Hematopoietic multipotent progenitor cell treated with erythropoietin and hydrocortisone succinate and interleukin-3 and kit ligand, for 15 days (in vitro differentiated cells): ENCODE measurements around the gene BRICD5.
"Not testable (repeated sequence)": the region's sequence is repeated elsewhere in the genome, so short reads cannot be mapped to it uniquely, and the experiment has no call there.

Experiments
- DNase-seq: peaks from one replicate; pipeline ENCODE4 v3.0.0-alpha.2; 2015; ENCODE audit warnings: low spot score

Gene BRICD5

DNA sequence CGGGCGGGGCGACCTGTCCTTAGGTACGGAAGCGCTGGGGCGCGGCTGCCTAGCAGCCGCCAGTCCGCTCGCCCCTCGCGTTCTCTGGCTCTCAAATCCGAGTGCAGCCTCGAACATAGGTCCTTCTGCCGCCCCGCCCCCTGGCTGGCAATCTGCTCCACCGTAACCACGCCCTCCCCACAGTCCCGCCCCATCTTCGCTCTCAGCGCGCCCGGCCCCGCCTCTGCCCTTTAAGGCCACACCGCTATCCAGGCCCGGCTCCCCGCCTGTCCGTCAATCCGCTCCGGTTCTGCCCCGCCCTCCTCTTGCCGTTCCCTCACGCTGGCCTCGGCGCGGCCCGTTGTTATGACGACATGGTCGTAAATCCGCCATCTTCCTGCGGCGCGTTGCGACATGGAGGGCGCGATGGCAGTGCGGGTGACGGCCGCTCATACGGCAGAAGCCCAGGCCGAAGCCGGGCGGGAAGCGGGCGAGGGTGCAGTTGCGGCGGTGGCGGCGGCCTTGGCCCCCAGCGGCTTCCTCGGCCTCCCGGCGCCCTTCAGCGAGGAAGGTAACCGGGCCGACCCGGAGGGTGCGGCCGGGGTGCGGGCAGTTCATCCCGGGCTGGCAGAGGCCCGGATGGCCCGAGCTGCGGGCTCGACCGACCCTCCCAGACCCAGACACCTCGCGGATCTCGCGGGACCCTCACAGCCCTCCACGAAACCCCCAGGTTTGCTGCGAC lies 12.7 kb upstream of the BRICD5 start, which contains the start of gene E4F1:
TSS of gene E4F1 (plus strand) at position 371 of the 721 bp plus-strand sequence. CDS start at position 394, 23 bp downstream.
- peak; percentile 100 for DNase-seq

DNA sequence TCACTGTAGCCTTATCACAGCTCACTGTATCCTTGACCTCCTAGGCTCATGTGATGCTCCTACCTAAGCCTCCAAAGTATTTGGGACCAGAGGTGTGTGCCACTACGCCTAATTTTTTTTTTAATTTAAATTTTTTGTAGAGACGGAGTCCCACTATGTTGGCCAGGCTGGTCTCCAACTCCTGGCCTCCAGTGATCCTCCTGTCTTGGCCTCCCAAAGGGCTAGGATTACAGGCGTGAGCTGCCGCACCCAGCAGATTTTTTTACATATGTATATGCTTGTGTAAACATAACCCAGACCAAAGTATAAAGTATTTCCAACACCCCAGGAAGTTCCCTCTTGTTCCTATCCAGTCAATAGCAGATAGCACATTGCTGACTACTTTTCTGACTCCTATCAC lies 5.7 kb upstream of the BRICD5 start:
- no peak for DNase-seq

DNA sequence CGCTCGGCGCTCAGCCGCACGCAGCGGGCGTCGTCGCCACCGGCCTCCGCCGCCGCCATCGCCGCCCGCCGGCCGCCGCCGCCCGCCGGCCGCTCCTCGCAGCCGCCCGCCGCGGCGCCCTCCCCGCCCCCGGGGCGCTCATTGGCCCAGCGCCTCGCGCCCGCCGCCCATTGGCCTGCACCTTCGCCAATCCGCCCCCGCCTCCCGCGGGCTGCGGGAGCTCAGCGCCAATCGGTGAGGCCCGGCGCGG lies 4.0 kb upstream of the BRICD5 start, which contains the start of gene PGP:
TSS of gene PGP (minus strand) at position 122 of the 250 bp plus-strand sequence. CDS start at position 59, 63 bp downstream.
- DNase-seq = no peak

DNA sequence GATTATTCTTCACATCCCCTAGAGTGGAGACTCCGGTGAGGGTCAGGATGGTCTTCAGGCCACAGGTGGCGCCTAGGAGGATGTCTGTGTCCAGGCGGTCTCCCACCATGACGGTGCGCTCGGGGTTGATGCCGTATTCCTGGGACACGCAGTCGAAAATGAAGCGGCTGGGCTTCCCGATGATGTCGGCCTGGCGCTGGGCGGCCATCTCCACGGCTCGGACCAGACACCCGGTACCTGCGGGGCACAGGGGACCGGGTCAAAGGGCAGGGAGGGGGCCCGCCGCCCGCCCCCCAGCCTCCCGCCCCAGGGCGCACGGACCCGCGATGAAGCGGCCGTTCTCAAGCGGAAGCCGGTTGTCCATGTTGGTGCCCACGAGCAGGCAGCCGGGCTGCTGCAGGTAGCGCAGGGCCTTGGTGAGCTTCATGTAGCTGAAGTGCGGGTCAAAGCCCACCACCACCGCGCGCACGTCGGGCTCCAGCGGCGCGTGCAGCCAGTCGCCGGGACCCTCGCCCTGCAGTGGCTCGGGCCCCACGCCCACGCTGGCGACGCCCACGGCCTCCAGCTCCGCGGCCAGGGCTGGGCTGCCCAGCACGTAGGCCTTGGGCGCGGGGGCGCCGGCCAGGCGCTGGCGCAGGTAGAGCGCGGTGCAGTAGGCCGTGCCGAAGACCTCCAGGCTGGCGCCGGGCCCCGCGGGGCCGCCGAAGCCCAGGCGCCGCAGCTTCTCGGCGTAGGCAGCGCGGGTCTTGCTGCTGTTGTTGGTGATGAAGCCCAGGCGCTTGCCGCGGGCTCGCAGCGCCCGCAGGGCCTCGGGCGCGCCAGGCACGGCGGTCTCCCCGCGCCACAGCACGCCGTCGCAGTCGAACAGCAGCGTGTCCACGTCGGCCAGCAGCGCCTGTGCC lies 3.4 kb upstream of the BRICD5 start:
- no peak for DNase-seq

DNA sequence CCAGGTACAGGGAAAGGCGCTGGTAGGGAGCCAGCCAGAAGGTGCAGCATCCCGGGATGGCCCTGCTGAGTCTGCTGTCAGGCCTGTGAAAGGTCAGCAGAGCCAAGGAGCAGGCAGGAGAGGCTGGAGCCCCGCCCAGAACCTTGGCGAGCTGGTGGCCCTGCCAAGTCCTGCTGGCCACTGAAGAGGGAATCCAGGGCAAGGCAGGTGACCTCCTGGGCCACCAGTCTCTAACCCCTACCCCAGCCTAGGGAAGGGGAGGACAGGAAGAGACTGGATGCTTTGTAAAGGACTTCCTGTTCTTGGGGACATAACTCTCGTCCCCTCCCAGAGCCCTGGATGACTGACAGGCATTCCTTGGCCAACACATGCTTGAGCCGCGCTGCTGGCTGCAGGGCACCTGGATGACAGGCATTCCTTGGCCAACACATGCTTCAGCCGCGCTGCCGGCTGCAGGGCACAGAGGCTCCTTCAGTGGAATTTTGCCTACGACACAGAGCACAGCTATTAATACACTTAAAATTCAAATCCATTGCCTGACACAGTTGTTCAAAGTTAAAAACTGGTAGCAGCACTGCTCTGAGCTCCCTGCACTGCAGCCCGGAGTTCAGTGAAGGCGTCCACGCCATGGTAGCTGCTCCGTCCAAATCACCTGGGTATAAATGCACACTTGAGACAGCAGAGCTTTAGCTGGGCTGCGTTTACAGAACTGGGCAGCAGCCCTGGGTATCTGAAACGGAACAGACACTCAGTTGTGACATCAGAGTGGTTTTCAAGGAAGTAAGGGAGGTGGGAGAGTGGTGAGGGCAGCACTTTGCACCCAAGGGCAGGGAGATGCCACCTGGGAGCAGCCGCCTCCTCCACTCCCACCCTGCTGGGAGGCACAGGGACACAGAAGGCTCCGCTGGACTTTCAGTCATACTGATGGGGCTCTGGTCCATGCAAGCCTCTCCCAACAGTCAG lies 2.0 kb upstream of the BRICD5 start:
- no peak for DNase-seq

DNA sequence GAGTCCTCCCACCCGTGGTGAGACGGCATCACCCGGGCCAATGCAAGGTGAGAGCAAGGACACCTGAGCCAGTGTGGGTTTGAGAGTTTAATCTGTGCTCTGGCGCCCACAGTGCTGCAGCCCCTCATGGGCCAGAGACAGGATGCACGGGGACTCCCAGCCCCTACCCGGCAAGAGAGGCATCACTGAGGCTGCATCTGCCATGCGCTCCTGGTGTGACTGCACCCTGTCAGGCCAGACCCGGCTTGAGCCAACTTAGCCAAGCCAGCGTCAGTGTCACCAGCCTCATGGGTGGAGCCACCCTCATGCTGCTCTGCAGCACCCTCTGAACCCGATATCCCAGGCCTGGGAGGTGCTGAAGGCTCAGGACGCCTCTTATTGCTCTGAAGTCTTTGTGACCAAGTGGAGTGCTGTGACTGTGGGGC lies 1.3 kb upstream of the BRICD5 start:
- DNase-seq = peak; percentile 12

DNA sequence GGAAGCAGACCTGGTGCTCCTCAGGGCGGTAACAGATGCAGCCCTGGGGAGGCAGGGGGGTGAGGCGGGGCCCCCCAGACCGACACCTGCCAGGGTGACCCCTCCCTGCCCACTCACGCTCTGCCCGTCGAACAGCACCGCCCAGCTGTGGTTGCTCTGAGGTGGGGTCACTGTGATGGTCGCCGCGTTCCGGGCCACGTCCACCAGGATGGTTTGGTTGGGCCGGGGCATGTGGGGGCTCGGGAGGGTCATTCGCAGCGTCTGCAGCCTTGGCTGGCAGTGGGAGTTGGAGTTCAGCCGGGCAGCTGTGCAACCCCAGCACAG lies 692 bp downstream of the BRICD5 start:
- no peak for DNase-seq

DNA sequence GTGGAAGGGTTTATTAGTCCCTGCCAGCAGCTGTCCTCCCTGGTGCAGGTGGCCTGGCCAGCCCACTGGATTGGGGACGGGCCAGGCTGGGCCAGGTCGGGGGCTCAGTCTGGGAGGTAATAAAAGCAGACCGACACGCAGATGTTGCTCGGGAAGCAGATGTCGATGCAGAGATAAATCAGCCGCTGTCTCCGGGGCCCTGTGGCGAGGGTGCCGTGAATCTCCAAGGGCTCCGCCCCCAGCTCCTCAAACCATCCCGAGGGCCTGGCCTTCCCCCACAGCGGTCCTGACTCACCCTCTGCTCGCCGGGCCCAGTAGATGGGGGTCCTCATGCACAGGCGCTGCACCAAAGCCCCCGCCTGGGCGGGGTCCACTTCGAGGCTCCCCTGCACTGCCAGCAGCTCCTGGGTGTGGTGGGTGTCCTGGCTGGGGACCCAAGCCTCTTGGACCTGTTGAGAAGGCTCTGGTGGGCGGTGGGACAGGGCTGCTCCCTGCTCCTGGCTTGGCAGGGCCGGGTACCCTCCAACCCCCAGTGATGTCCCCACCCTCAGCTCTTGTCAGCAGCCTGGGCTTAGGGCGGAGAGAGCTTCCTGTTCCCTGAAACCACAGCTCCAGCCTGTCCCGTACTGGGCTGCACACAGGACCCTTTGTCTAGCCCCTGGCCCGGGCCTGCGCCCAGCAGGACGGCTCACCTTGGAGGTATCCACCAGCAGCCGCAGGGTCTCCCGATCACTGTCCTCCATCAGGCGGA lies 1.2 kb downstream of the BRICD5 start:
- DNase-seq = no peak

DNA sequence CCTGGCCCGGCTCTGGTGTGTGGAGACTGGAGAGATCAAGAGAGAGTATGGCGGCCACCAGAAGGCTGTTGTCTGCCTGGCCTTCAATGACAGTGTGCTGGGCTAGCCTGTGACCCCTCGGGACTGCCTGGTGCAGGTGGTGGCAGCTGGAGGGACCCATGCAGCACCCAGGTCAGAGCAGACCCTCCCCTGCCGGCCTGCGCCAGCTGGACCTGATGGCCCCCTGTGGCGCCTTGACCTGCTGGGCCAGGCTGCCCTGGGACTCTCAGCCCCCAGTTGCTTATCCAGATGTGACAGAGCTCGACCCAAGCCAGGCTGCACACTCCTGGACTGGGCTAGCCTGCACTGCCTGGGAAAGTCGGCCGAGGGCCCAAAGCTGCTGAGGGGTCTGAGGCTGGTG lies 1.9 kb downstream of the BRICD5 start:
- no peak for DNase-seq

DNA sequence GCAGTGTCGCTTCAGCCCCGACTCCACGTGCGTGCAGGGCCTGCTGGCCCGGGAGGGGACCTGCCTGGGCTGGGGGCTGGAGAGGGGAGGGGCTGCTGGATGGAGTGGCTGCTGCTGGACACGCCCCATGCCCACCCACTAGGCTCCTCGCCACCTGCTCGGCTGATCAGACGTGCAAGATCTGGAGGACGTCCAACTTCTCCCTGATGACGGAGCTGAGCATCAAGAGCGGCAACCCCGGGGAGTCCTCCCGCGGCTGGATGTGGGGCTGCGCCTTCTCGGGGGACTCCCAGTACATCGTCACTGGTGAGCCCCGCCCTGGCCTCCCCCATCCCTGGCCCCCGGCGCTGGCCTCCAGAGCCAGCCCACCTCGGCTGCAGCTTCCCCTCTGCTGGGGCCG lies 2.4 kb downstream of the BRICD5 start:
- DNase-seq = no peak

DNA sequence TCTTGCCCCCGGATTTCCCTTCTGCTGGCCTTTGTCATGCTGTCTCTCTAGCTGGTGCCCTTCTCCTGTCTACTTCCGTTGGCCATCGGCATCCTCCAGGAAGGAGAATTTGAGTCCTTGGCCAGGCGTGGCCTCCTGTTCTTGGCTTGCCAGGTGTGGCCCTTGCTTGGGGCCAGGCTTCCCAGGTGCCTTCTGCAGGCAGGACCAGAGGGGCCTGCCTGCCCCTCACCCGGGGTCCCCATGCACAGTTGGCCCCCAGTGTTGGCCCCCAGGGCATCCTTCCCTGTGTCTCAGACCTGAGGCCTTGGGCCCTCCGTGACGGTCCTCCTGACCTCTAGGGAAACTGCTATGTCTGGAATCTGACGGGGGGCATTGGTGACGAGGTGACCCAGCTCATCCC lies 2.8 kb downstream of the BRICD5 start:
- DNase-seq = no peak

DNA sequence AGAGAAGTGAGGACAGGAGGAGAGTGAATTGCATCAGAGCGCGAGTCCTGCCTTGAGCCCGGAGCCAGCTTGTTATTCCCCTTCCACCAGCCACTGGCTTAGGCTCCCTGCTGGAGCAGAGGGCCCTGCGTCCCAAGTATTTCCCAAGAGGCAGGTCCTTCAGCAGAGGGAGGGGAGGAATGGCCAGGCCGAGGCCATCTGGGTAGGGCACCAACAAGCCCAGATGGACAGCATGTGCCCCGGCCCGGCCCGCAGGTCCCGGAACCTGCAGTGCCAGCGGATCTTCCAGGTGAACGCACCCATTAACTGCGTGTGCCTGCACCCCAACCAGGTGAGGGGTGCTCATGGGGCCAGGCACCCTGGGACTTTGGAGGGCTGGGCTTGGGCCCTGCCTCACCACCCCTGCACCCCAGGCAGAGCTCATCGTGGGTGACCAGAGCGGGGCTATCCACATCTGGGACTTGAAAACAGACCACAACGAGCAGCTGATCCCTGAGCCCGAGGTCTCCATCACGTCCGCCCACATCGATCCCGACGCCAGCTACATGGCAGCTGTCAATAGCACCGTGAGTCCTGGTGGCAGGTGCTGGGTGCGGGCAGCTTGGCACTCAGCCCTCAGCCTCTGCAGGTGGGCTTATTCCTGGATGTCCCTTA lies 3.8 kb downstream of the BRICD5 start:
- no peak for DNase-seq

DNA sequence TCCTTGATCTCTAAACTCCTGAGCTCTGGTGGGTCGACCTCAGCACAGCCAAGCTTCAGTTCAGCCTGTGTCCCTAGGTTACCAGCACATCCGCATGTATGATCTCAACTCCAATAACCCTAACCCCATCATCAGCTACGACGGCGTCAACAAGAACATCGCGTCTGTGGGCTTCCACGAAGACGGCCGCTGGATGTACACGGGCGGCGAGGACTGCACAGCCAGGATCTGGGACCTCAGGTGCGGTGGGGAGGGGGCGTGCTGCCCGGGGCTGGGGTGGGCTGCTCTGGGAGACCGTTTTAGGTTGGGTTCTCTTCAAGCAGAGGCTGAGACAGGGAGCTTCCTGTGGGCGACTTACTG lies 4.3 kb downstream of the BRICD5 start:
- DNase-seq = no peak

DNA sequence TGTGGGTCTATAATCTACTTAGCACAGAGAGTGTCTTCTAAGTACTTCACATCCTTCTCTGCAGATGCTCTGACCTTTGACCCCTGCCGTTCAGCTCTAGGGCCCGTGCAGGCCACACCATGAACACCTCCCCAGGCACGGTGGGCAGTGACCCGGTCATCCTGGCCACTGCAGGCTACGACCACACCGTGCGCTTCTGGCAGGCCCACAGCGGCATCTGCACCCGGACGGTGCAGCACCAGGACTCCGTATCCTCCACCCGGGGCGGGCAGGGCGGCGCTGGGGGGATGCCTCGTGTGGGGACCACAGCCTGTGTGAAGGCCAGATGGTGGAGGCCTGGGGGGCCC lies 4.7 kb downstream of the BRICD5 start:
- no peak for DNase-seq

DNA sequence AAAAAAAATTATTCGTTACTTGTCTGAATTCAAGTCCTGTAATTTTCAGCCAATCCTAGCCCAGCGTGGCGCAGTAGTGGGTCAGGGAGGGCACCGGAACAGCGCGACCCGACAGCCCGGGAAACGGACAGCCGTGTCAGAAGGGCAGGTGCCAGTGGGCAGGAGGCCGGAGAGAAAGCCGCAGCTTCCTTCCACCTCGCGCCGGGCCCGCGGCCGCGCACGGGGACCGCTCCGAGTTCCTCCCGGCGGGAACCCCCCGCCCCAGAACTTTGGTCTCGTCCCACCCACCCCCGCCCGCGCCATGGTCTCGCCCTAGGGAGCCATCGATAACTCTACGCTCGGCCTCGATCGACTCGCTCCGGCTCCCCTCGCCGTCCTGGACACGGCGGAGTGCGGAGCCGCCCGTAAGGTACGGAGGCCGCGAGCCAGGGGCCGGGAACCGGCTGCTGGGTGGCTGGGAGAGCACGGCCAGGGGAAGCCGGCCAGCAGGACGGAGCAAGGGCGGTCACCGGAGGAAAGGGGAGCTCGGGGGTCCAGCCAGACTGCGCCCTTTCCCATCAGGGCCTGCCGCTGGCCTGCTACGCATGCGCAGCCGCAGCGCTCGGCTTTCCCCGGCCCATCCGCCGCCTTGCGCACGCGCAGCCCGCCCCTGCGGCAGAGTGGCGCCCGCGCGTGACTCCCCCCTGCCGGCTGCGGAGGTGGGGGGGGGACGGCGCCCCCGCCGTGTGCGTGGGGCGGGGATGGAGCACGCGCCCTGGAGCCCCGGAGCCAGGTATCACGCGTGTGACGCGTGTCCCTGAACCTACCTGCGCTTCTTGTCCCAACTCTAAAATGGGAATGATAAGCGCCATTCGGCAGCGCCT lies 5.3 kb downstream of the BRICD5 start, which contains the start of gene MLST8:
TSS of gene MLST8 (plus strand) at position 351 of the 863 bp plus-strand sequence. CDS start 632 bp downstream, outside the sequence.
- DNase-seq = peak; percentile 90

DNA sequence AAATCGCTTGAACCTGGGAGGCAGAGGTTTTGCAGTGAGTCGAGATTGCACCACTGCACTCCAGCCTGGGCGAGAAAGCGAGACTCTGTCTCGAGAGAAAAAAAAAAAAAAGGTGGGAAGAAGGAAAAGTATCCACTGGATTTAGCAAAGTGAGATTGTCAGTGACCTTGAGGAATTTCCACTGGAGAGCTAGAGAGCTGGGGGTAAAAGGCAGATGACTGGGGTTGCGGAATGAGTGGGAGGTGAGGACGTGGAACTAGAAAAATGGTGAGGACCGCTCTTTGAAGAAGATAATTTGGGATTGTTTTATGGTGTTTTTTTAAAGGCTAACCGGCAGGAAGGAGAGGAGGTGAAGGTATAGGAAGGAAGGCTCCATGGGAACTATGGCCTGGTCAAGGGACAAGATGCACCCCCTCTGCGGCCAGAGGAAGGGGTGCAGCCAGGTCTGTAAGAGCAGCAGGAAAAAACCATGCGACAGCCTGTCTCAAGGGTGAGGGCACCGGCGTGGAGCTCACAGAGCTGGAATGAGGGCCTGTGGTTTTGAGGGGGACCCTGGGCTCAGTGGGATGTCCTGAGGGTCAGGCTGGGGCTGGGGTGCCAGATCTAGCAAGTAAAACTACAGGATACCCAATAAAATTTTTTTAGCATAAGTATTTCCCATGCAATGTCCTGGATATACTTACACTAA lies 6.1 kb downstream of the BRICD5 start:
- DNase-seq = no peak

DNA sequence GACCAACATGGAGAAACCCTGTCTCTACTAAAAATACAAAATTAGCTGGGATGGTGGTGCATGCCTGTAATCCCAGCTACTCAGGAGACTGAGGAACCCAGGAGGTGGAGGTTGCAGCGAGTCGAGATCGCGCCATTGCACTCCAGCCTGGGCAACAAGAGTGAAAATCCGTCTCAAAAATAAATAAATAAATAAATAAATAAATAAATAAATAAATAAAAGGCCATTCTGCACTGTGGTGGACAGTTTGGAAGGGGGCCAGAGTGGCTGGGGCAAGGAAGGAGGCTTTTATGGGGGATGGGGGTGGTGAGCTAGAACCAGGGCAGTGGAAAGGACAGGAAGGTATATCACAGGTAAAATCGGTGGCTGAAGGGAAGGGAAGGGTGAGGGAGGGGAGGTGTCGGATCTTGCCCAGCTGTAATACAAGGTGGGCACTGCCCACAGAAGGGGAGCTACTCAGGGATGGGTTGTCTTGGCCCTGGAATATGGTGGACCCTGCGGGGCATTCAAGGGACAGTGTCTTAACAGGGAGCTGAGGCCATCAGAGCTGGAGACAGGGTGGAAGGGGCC lies 7.5 kb downstream of the BRICD5 start:
- DNase-seq = not testable (repeated sequence)

DNA sequence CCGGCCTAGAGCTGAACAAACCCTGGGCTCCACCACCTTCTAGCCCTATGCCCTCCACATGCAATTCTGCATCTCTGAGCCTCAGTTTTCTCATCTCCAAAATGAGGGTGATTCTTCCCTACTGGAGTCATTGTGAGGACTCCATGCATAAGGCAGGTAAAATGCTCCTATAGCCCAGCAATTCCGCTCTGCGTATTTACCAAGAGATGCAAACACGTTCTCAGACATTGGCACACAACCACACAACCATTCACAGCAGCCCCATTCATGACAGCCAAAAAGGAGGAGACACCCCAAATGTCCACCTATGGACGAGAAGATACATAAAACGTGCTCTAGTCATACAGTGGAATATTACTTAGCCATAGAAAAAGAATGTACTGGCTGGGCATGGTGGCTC lies 10.3 kb downstream of the BRICD5 start:
- no peak for DNase-seq

DNA sequence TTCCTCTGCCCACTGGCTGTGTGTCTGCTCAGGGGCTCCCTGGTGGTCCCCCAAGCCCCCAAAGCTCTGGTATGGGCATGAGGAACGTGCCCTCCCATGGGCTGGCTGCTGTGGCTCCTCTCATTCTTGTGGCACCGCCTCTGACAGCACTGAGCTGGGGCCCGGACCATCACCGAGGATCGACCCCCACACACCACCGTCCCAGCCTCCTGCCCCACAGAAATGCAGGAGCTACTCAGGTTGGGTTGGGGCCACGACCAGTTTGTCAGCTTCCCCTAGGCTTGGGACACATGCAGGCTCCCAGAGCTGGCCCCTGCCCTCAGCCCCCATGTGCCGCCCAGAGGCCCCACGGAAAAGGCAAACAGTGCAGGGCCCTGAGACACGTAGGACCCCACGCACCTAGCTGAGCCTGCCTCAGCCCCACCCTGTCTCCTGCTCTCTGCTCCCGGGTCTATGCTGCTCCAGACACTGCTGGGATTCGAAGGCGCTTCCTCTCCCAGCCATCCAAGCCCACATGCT lies 11.0 kb downstream of the BRICD5 start:
- no peak for DNase-seq
